ENCODE results near the gene RPS19. TPM values are rescaled to one million over a fixed set of nuclear protein-coding genes. Genes with fewer than 3 reads are reported as not detected.

RPS19 gene
- total RNA-seq, 1 donor from 2014 or later: 665 TPM

- no peak for DNase-seq (ENCODE audit: low read depth, low spot score)
Measured at GRCh38 chr19:41877916-41878905, 18.2 kb downstream of the RPS19 start.

DNA sequence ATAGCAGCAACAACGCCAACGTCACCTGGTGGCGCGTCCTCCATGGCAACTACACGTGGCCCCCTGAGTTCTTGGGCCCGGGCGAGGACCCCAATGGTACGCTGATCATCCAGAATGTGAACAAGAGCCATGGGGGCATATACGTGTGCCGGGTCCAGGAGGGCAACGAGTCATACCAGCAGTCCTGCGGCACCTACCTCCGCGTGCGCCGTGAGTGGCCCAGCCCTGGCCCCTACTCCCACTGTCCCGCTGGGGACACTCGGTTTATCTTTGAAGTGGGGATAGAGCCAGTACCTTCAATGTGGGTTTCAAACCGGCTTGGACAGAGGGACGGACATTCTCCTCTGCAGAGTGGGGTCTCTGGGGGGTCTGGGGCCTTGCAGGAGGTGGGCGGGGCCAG lies 19.0 kb downstream of the RPS19 start:
- DNase-seq (ENCODE audit: low read depth, low spot score): no peak

DNA sequence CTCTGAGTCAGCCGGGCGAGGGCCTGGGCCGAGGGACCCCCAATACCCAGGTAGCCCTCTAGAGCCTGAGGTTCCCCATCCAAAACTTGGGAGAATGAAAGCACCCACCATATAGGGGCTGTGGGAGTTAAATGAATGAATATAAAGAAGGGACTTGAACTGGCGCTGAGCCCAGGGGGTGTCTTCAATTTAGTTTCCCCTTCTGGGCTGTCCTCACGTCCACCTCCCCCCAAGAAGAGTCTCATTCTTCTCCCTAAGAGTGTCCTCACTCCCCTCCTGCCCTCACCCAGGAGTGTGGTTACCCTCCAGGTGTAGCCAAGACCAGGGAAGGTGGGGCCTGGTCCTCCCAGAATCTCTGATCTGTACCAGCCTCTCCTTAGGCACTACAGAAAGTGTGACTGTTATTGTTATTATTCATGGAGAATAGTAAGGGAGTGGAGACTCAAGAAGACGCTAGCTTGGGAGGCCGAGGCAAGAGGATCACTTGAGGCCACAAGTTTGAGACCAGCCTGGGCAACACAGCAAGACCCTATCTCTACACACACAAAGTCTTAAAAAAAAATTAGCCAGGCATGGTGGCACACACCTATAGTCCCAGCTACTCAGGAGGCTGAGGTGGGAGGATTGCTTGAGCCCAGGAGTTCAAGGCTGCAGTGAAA lies 19.7 kb downstream of the RPS19 start:
- no peak for DNase-seq (ENCODE audit: low read depth, low spot score)

DNA sequence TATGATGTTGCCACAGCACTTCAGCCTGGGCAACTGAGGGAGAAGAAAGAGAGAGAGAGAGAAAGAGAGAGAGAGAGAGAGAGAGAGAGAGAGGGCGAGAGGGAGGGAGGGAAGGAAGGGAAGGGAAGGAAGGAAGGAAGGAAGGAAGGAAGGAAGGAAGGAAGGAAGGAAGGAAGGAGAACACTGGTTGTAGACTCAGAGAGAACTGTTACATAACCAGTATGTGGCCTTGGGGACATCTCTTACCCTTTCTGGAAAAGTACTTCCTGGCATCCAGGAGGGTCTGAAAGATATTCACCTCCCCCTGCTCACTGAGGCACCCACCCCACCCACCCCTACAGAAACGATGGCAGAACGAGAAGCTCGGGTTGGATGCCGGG lies 20.3 kb downstream of the RPS19 start:
- DNase-seq (ENCODE audit: low read depth, low spot score): no peak

GRCh38 chr19:41882568-41883462 lies 22.8 kb downstream of the RPS19 start, which contains the start of gene ARHGEF1:
Gene ARHGEF1 (plus strand): TSS chr19:41883184. CDS start chr19:41888083, 4,899 bp downstream.
- DNase-seq (ENCODE audit: low read depth, low spot score): no peak

DNA sequence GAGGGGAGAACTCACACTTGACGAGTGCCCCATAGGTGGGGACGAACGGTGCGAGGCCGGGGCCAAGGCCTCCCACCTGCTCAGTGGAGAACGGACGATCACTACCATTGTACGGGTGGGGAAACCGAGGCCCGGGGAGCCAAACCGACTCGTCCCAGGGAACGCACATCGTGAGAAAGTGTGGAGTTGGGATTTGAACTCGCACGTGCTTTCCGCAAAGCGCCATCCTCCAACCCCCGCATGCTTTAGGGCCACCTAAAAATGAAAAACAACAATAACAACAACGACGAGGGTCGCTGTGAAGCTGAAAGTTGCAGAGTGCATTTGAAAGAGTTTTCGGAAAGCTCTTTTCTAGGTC lies 23.4 kb downstream of the RPS19 start:
- DNase-seq (ENCODE audit: low read depth, low spot score): no peak

DNA sequence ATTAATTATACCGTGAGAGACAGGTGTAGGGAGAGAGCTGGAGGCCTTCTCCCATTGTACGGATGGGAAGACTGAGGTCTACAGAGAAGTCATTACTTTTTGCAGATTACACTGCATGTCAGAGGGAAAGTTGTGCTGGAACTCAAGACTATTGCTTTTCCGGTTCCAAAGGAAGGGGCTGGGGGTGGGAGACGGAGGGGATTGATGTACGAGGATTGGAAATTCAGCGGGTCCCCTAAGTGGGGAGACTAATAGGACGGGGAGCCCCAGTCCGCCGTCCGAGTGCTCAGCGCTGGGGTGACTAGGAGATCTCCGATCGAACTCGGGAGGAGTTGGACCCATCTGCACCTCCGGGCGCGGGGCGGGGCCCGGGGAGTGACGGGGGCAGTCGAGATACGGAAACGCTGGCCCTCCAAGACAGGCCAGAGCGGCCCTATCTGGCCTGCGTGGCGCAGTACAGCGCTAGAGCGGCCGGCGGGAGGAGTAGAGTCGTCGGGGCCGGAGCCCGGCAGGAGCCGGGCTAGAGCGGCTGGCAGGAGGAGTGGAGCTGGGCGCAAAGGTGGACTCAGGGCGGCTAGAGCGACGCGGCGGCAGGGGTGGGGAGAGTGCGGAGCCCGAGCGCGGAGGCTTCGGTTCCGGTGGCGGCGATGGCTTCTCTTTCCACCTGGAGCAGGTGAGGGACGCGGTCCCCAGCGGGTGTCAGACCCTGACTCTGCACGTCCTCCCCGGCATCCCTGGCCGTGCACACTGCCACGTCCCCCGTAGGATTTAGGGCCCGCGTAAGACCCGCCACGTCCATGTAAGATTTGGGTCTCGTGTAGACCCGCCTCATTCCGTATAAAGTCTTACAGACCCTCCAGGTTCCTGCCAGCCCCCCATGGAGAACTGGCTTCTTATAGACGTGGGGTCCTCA lies 24.0 kb downstream of the RPS19 start:
- peak; percentile 86 for DNase-seq (ENCODE audit: low read depth, low spot score)

DNA sequence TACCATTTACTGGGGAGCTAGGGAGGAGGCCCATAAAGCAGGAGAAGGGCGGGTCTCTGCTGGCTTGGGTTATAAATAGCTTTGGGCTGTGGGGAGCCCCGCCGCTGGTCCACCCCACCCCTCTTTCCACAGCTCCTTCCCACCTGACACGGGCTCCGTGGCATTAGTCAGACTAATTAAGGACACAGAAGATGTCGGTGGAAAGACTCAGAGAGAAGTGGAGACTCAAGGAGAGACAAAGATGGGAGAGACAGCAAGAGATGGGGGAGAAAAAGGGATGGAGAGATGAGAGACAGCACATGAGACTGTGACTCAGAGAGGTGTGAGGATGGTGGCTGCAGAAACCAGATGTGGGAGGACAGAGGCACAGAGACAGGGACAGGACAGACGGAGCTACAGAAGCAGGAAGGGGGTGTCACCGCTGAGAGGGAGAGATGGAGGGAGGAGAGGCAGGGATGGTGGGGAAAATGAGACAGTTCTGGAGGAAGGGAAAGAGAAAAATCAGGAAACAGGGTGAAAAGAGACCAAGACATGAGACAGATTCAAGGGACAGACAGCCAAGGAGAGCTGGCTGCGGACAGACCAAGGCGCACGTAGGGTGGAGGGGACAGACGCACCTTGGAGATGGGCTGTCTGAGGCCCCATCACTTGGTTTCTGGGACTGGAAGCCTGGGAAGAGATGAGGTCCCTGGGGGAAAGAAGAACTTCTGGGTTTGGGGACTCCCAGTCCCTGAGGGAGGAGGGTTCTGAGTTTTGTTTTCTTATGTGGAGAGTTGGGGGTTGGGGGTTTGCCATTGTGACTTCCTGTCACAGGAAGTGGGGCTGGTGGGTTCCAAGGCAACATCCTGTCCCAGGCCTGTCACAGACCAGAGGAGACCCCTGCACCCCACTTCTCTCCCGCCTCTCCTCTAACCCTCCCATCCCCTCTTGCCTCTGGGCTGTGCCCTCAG lies 27.0 kb downstream of the RPS19 start:
- no peak for DNase-seq (ENCODE audit: low read depth, low spot score)

DNA sequence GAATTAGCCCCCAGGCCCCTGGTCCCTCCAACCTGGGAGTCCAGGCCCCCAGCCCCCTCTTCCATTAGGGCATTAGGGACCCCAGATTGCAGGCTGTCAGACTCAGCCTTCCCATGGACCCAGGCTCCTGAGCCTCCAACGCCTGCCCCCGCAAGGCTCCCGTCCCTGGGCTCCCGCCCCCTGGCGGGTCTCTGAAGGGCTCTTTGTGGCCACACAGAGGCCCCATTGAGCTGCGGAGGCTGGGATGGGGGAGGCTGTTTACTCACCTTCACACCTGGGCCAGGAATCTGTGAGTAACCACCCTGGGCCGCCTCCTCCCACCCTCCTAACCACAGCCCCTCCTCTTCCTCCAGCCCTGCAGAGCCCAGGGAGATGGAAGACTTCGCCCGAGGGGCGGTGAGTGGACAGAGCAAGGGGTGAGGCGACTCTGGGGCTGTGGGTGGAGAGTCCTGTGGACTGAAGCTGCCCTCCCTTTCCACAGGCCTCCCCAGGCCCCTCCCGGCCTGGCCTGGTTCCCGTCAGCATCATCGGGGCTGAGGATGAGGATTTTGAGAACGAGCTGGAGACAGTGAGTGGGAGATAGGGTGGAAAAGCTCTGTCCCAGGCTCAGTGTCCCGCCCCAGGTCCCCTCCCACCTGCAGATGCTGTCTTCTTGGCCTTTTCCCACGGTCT lies 27.8 kb downstream of the RPS19 start:
- DNase-seq (ENCODE audit: low read depth, low spot score): no peak

DNA sequence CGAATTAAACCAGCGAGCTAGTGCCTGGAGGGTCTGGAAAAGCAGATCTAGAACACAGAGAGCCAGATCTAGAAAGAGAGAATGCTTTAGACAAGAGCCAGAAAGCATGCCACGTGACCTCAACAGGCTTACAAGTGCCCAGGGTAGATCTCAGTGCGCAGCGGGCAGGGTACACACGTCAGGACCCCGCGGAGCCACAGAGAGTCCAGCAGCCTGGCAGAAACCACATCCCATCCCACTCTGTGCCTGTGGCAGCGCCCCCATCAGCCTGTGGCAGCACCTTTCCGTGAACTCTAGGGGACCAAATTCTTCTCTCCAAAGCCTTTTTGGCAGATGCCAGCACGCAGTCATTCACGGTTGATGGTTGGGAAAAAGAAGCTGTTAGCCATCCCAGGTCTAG lies 28.9 kb downstream of the RPS19 start:
- DNase-seq (ENCODE audit: low read depth, low spot score): no peak

DNA sequence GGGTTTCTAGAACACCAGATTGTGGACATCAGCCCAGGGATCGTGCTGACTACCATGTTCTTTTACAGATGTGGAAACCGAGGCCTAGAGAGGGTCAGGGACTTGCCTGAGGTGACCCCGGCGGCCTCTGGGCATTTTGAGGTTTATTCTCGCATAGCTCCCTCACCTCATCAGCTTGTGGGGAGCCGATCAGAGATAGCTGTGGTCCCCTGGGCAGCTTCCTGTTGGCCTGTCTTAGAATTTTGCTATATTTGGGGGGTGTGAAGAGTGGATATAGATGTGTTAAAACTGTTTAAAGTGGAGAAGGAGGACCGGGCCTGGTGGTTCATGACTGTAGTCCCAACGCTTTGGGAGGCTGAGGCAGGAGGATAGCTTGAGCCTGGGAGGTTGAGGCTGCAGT lies 29.8 kb downstream of the RPS19 start:
- no peak for DNase-seq (ENCODE audit: low read depth, low spot score)

GRCh38 chr19:41890936-41891335 lies 30.9 kb downstream of the RPS19 start:
- no peak for DNase-seq (ENCODE audit: low read depth, low spot score)

- DNase-seq (ENCODE audit: low read depth, low spot score): no peak
Measured at GRCh38 chr19:41892173-41892902, 32.3 kb downstream of the RPS19 start.

GRCh38 chr19:41893899-41894298 lies 33.8 kb downstream of the RPS19 start:
- no peak for DNase-seq (ENCODE audit: low read depth, low spot score)

DNA sequence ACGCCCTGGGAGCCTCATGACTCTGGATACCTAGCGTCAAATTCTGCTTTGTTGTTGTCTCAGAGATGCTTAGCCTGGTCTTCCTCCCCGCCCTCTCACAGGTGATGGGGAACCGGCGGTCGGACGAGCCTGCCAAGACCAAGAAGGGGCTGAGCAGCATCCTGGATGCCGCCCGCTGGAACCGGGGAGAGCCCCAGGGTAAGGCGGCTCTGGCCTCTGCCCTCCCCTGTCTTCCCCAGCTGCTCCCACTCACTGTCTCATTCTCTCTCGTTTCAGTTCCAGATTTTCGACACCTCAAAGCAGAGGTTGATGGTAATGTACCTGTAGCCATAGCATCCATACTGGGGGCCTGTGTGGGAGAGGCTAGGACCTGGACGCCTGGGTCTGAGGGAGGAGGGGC lies 34.3 kb downstream of the RPS19 start:
- DNase-seq (ENCODE audit: low read depth, low spot score): no peak

- no peak for DNase-seq (ENCODE audit: low read depth, low spot score)
Measured at GRCh38 chr19:41895745-41896580, 35.9 kb downstream of the RPS19 start.

DNA sequence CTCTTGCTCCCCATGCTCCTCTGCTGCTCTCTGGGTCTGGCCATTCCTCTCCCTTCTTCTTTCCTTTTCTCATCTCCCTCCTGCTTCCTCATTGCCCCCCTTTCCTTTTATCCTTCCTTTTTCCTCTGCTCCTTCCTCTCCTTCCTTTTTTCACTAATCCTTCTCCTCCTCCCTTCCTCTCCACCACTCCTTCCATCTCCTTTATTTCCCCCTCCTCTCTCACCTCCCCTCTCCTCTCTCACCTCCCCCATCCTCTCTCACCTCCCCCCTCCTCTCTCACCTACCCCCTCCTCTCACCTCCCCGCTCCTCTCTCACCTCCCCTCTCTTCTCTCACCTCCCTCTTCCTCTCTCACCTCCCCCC lies 36.5 kb downstream of the RPS19 start:
- no peak for DNase-seq (ENCODE audit: low read depth, low spot score)

All from pulmonary artery endothelial cell (primary cell).